Activated CD4-positive, alpha-beta memory T cell treated with anti-CD3 and anti-CD28 coated beads, Interleukin-2, amount 10 ng/mL, durations not matched to agents 7 days and 5 days (primary cell): ENCODE measurements around the gene ZNF227. TPM values are rescaled to one million over a fixed set of nuclear protein-coding genes. Genes with fewer than 3 reads are reported as not detected.

Experiments
- CTCF ChIA-PET: fragments of 350-600 bp; sonication (Branson Sonifier 250); formaldehyde crosslinking; loops from one replicate; lab custom pipeline; 2021; ENCODE audit warnings: antibody characterized with exemption, inconsistent platforms; lab: Charles Lee
- POLR2A ChIA-PET: fragments of 350-600 bp; sonication (Branson Sonifier 250); formaldehyde crosslinking; loops from one replicate; lab custom pipeline; 2021; ENCODE audit warnings: antibody characterized with exemption; lab: Charles Lee
- DNase-seq: peaks from one replicate; pipeline ENCODE4 v3.0.0-alpha.2; 2020
- H3K27ac Mint-ChIP-seq: one replicate; pipeline ENCODE4 v1.8.0; 2021; ENCODE audit warnings: mild to moderate bottlenecking, mixed read lengths
- H3K27me3 Mint-ChIP-seq: one replicate; pipeline ENCODE4 v1.8.0; 2021; ENCODE audit warnings: mixed read lengths
- H3K36me3 Mint-ChIP-seq: one replicate; pipeline ENCODE4 v1.8.0; 2021; ENCODE audit warnings: low read depth, mixed read lengths
- H3K4me1 Mint-ChIP-seq: one replicate; pipeline ENCODE4 v1.8.0; 2021; ENCODE audit warnings: mixed read lengths
- H3K4me3 Mint-ChIP-seq: one replicate; pipeline ENCODE4 v1.8.0; 2021; ENCODE audit warnings: mild to moderate bottlenecking, mixed read lengths
- H3K9me3 Mint-ChIP-seq: one replicate; pipeline ENCODE4 v1.8.0; 2021; ENCODE audit warnings: mixed read lengths
- total RNA-seq, 2 experiments: library from RNA; stranded (reverse); gene quantifications; one replicate each; pipeline ENCODE4 v1.2.3, GENCODE V29; 2021

The ZNF227 gene
- total RNA-seq, 2 experiments from 2014 or later = 26.9 to 27.9 TPM

- DNase-seq = no peak
- Mint-ChIP-seq H3K9me3 (peaks cover 77% of the 10 kb centered on the region), H3K36me3 (peaks cover 17% of the 10 kb centered on the region), H3K4me1 (no peaks in the 10 kb centered on the region), H3K27me3 (no peaks in the 10 kb centered on the region), H3K27ac (no peak overlapping the region), H3K4me3 (no peak overlapping the region)
- ChIA-PET CTCF (no interaction called here), POLR2A (no interaction called here)
Measured at GRCh38 chr19:44254496-44254895, 42.2 kb downstream of the ZNF227 start.

- Mint-ChIP-seq H3K36me3 (peaks cover 10% of the 10 kb centered on the region), H3K4me1 (peaks cover 10% of the 10 kb centered on the region), H3K27me3 (no peaks in the 10 kb centered on the region), H3K27ac (no peak overlapping the region), H3K9me3 (peaks cover 73% of the 10 kb centered on the region), H3K4me3 (no peak overlapping the region)
- POLR2A ChIA-PET = no interaction called here
- CTCF ChIA-PET = no interaction called here
- no peak for DNase-seq
Measured at GRCh38 chr19:44255705-44256411, 43.5 kb downstream of the ZNF227 start.

- ChIA-PET CTCF (no interaction called here), POLR2A (interaction anchor here (1.0 kb wide), 1 partner anchor 46 kb away, joined by 3 read pairs; the partner anchor contains the start of gene ZNF227)
- H3K36me3 Mint-ChIP-seq = peaks cover 9% of the 10 kb centered on the region
- H3K4me1 Mint-ChIP-seq = peaks cover 10% of the 10 kb centered on the region
- no peak for DNase-seq
- no peak overlapping the region for H3K4me3 Mint-ChIP-seq
- H3K27me3 Mint-ChIP-seq = no peaks in the 10 kb centered on the region
- H3K9me3 Mint-ChIP-seq = peaks cover 63% of the 10 kb centered on the region
- no peak overlapping the region for H3K27ac Mint-ChIP-seq
Measured at GRCh38 chr19:44258136-44258535, 45.8 kb downstream of the ZNF227 start.

GRCh38 chr19:44258835-44259413 is 46.6 kb downstream of the ZNF227 start:
- no peak overlapping the region for H3K27ac Mint-ChIP-seq
- peaks cover 10% of the 10 kb centered on the region for H3K4me1 Mint-ChIP-seq
- no peak overlapping the region for H3K4me3 Mint-ChIP-seq
- ChIA-PET CTCF (no interaction called here), POLR2A (interaction anchor here (1.0 kb wide), 1 partner anchor 46 kb away, joined by 3 read pairs; the partner anchor contains the start of gene ZNF227)
- H3K36me3 Mint-ChIP-seq = peaks cover 9% of the 10 kb centered on the region
- peaks cover 59% of the 10 kb centered on the region for H3K9me3 Mint-ChIP-seq
- DNase-seq = no peak
- no peaks in the 10 kb centered on the region for H3K27me3 Mint-ChIP-seq

GRCh38 chr19:44260343-44260681 is 48.0 kb downstream of the ZNF227 start:
- POLR2A ChIA-PET = no interaction called here
- CTCF ChIA-PET = no interaction called here
- H3K36me3 Mint-ChIP-seq = peaks cover 9% of the 10 kb centered on the region
- peaks cover 50% of the 10 kb centered on the region for H3K9me3 Mint-ChIP-seq
- H3K27me3 Mint-ChIP-seq = no peaks in the 10 kb centered on the region
- no peak for DNase-seq
- no peak overlapping the region for H3K27ac Mint-ChIP-seq
- peak overlapping the region; percentile 30 for H3K4me3 Mint-ChIP-seq
- peaks cover 10% of the 10 kb centered on the region for H3K4me1 Mint-ChIP-seq

- Mint-ChIP-seq H3K4me3 (no peak overlapping the region), H3K4me1 (peaks cover 10% of the 10 kb centered on the region), H3K36me3 (peaks cover 6% of the 10 kb centered on the region), H3K27me3 (no peaks in the 10 kb centered on the region), H3K9me3 (peaks cover 49% of the 10 kb centered on the region), H3K27ac (no peak overlapping the region)
- ChIA-PET CTCF (interaction anchor here (0.6 kb wide), 1 partner anchor 49 kb away, joined by 4 read pairs; no protein-coding TSS in a partner anchor), POLR2A (no interaction called here)
- DNase-seq = no peak
Measured at GRCh38 chr19:44260695-44261446, 48.5 kb downstream of the ZNF227 start.

GRCh38 chr19:44277331-44277730 is 65.0 kb downstream of the ZNF227 start:
- Mint-ChIP-seq H3K27me3 (no peaks in the 10 kb centered on the region), H3K36me3 (peaks cover 2% of the 10 kb centered on the region), H3K9me3 (peaks cover 49% of the 10 kb centered on the region), H3K4me1 (no peaks in the 10 kb centered on the region), H3K27ac (no peak overlapping the region), H3K4me3 (no peak overlapping the region)
- ChIA-PET POLR2A (no interaction called here), CTCF (no interaction called here)
- DNase-seq = no peak

- H3K4me1 Mint-ChIP-seq = no peaks in the 10 kb centered on the region
- H3K27me3 Mint-ChIP-seq = no peaks in the 10 kb centered on the region
- H3K9me3 Mint-ChIP-seq = peaks cover 47% of the 10 kb centered on the region
- H3K4me3 Mint-ChIP-seq = no peak overlapping the region
- no peak overlapping the region for H3K27ac Mint-ChIP-seq
- ChIA-PET CTCF (no interaction called here), POLR2A (no interaction called here)
- peaks cover 4% of the 10 kb centered on the region for H3K36me3 Mint-ChIP-seq
- no peak for DNase-seq
Measured at GRCh38 chr19:44278181-44278690, 65.9 kb downstream of the ZNF227 start.

GRCh38 chr19:44280916-44281315 is 68.6 kb downstream of the ZNF227 start:
- no peak for DNase-seq
- Mint-ChIP-seq H3K36me3 (peaks cover 9% of the 10 kb centered on the region), H3K4me1 (no peaks in the 10 kb centered on the region), H3K27me3 (no peaks in the 10 kb centered on the region), H3K27ac (no peak overlapping the region), H3K9me3 (peaks cover 45% of the 10 kb centered on the region), H3K4me3 (no peak overlapping the region)
- ChIA-PET POLR2A (no interaction called here), CTCF (no interaction called here)

GRCh38 chr19:44282846-44283245 is 70.5 kb downstream of the ZNF227 start:
- Mint-ChIP-seq H3K4me1 (no peaks in the 10 kb centered on the region), H3K27ac (no peak overlapping the region), H3K36me3 (peaks cover 18% of the 10 kb centered on the region), H3K9me3 (peaks cover 54% of the 10 kb centered on the region), H3K4me3 (no peak overlapping the region), H3K27me3 (no peaks in the 10 kb centered on the region)
- DNase-seq = no peak
- ChIA-PET CTCF (no interaction called here), POLR2A (no interaction called here)

- POLR2A ChIA-PET = no interaction called here
- Mint-ChIP-seq H3K27ac (no peak overlapping the region), H3K4me3 (no peak overlapping the region), H3K27me3 (no peaks in the 10 kb centered on the region), H3K36me3 (peaks cover 39% of the 10 kb centered on the region), H3K9me3 (peaks cover 62% of the 10 kb centered on the region), H3K4me1 (no peaks in the 10 kb centered on the region)
- DNase-seq = no peak
- CTCF ChIA-PET = no interaction called here
Measured at GRCh38 chr19:44284968-44285367, 72.6 kb downstream of the ZNF227 start.
